ENCODE results near the gene NUDT17. TPM values are rescaled to one million over a fixed set of nuclear protein-coding genes. Genes with fewer than 3 reads are reported as not detected.
A peak's percentile ranks its signal among the peaks of the same experiment; 100 is the strongest.

Gene NUDT17
- total and polyA plus RNA-seq, 9 of the 15 experiments (the other 6 are each of a cell fraction or from before 2014, with no cell fraction given) = 2.1 to 10.0 (median 6.1) TPM

- TF ChIP-seq, protein P1, sequence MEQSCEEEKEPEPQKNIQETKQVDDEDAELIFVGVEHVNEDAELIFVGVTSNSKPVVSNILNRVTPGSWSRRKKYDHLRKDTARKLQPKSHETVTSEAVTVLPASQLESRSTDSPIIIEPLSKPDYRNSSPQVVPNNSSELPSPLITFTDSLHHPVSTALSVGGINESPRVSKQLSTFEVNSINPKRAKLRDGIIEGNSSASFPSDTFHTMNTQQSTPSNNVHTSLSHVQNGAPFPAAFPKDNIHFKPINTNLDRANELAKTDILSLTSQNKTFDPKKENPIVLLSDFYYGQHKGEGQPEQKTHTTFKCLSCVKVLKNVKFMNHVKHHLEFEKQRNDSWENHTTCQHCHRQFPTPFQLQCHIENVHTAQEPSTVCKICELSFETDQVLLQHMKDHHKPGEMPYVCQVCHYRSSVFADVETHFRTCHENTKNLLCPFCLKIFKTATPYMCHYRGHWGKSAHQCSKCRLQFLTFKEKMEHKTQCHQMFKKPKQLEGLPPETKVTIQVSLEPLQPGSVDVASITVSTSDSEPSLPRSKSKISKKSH (CRISPR knock-in tag; IDR thresholded peaks at IDR 0.05) = no peak
- TF ChIP-seq, protein P2, sequence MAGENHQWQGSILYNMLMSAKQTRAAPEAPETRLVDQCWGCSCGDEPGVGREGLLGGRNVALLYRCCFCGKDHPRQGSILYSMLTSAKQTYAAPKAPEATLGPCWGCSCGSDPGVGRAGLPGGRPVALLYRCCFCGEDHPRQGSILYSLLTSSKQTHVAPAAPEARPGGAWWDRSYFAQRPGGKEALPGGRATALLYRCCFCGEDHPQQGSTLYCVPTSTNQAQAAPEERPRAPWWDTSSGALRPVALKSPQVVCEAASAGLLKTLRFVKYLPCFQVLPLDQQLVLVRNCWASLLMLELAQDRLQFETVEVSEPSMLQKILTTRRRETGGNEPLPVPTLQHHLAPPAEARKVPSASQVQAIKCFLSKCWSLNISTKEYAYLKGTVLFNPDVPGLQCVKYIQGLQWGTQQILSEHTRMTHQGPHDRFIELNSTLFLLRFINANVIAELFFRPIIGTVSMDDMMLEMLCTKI (IDR thresholded peaks at IDR 0.05; ENCODE audit: partially characterized antibody) = no peak
- TF ChIP-seq EP300 (IDR thresholded peaks at IDR 0.05; ENCODE audit: low read length) = no peak
- TF ChIP-seq FOXK1 (CRISPR knock-in tag; IDR thresholded peaks at IDR 0.05; ENCODE audit: borderline replicate concordance) = peak; percentile 63; the same call in 1 of the 2 replicates
- TF ChIP-seq ZNF639 (CRISPR knock-in tag; conservative IDR thresholded peaks at IDR 0.05 in 1 of 2, IDR thresholded peaks at IDR 0.05 in 1 of 2) = no peak
- no peak for TF ChIP-seq FOXJ2 (tag; IDR thresholded peaks at IDR 0.05)
- no peak for TF ChIP-seq PHF21A (IDR thresholded peaks at IDR 0.05; ENCODE audit: borderline replicate concordance, low read depth)
- no peak for TF ChIP-seq ILK (tag; IDR thresholded peaks at IDR 0.05; ENCODE audit: borderline replicate concordance, low read depth)
- TF ChIP-seq ZKSCAN3 (CRISPR knock-in tag; IDR thresholded peaks at IDR 0.05) = no peak
Observed at GRCh38 chr1:145858901-145859490, 13.6 kb downstream of the NUDT17 start, which contains the start of gene PIAS3 (continued).
